Upper lobe of right lung (tissue), 1 donor: Measurements from ENCODE around the gene PIGU. TPM values are rescaled to one million over a fixed set of nuclear protein-coding genes. Genes with fewer than 3 reads are reported as not detected.
A peak's percentile ranks its signal among the peaks of the same experiment; 100 is the strongest.

Source experiments
- ATAC-seq: fragments of 200-7000 bp; cut with Tn5 transposase; one replicate; pipeline ENCODE4 v1.9.1; 2020; ENCODE audit warnings: mild to moderate bottlenecking, moderate library complexity
- DNase-seq: peaks from one replicate; pipeline ENCODE4 v3.0.0-alpha.2; 2020
- H3K27ac ChIP-seq: fragments of 200-600 bp; one replicate; pipeline ENCODE4 v1.8.0; 2022
- H3K27me3 ChIP-seq: fragments of 200-600 bp; one replicate; pipeline ENCODE4 v1.8.0; 2022; ENCODE audit warnings: mild to moderate bottlenecking
- H3K36me3 ChIP-seq: fragments of 200-600 bp; one replicate; pipeline ENCODE4 v1.8.0; 2022
- H3K4me1 ChIP-seq: fragments of 200-600 bp; one replicate; pipeline ENCODE4 v1.8.0; 2022
- H3K4me3 ChIP-seq: fragments of 200-600 bp; one replicate; pipeline ENCODE4 v1.8.0; 2022; ENCODE audit warnings: mild to moderate bottlenecking
- H3K9me3 ChIP-seq: fragments of 200-600 bp; one replicate; pipeline ENCODE4 v1.8.0; 2022
- CTCF ChIP-seq: fragments of 200-600 bp; IDR thresholded peaks from one replicate; pipeline ENCODE4 v1.8.0; 2022; ENCODE audit warnings: antibody characterized with exemption
- intact Hi-C: fragments of 100-400 bp; cut with DNase I; formaldehyde crosslinking; loops from one replicate; pipeline ENCODE4 v1.11.0; 2022
- total RNA-seq: library from RNA; stranded (reverse); fragmentation: NEBNext Ultra II Directional; extraction: Animal tissue kit (Norgen Biotek cat#: 25700); gene quantifications from one replicate; pipeline ENCODE4 v1.2.1, GENCODE V29; 2021
- donor health status: DM: no; HTN: yes; CAD: no; lungs with severe emphysema.

PIGU gene
- total RNA-seq, 1 donor from 2014 or later = 13.2 TPM

- H3K27ac ChIP-seq = peak overlapping the region; percentile 7
- no peak for ATAC-seq
- no peaks in the 10 kb centered on the region for H3K27me3 ChIP-seq
- H3K36me3 ChIP-seq = no peaks in the 10 kb centered on the region
- TF ChIP-seq CTCF = no peak
- DNase-seq = no peak
- peaks cover 8% of the 10 kb centered on the region for H3K4me1 ChIP-seq
- H3K4me3 ChIP-seq = no peak overlapping the region
- intact Hi-C loops = no loop called here
- no peaks in the 10 kb centered on the region for H3K9me3 ChIP-seq
Observed at GRCh38 chr20:34578521-34578920, 98.4 kb downstream of the PIGU start.

DNA sequence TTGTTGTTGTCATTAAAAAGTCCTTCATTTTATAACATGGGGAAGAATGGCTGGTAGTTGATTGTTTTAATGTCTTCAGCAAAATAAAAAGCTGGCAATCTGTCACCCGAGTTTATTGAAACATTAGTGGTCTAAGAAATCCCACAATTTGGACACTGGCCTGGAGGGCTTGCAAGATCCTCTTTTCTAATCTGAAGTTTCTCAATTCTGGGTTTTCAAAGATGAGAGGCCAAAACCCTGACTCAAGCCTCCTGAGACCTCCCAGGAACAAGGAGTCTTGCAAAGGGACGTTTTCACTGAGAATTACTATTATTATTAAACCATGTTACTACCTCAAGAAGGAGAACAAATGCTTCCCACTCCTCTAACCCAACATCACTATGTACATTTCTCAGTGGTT, 98.9 kb downstream of the PIGU start:
- no peak for ATAC-seq
- intact Hi-C loops = no loop called here
- H3K27ac ChIP-seq = peak overlapping the region; percentile 7

GRCh38 chr20:34577061-34577460, 99.8 kb downstream of the PIGU start:
- H3K4me1 ChIP-seq = peaks cover 8% of the 10 kb centered on the region
- intact Hi-C loops = no loop called here
- DNase-seq (no peak), ATAC-seq (no peak)
- no peak overlapping the region for H3K4me3 ChIP-seq
- no peaks in the 10 kb centered on the region for H3K36me3 ChIP-seq
- no peaks in the 10 kb centered on the region for H3K9me3 ChIP-seq
- H3K27ac ChIP-seq = no peak overlapping the region
- TF ChIP-seq CTCF = no peak
- H3K27me3 ChIP-seq = no peaks in the 10 kb centered on the region

More for the DNA sequence above, 98.9 kb downstream of the PIGU start:
- no peak for DNase-seq
- no peaks in the 10 kb centered on the region for H3K36me3 ChIP-seq
- no peak for TF ChIP-seq CTCF
- H3K9me3 ChIP-seq = no peaks in the 10 kb centered on the region
- H3K4me3 ChIP-seq = no peak overlapping the region
- H3K4me1 ChIP-seq = peaks cover 8% of the 10 kb centered on the region
- no peaks in the 10 kb centered on the region for H3K27me3 ChIP-seq

DNA sequence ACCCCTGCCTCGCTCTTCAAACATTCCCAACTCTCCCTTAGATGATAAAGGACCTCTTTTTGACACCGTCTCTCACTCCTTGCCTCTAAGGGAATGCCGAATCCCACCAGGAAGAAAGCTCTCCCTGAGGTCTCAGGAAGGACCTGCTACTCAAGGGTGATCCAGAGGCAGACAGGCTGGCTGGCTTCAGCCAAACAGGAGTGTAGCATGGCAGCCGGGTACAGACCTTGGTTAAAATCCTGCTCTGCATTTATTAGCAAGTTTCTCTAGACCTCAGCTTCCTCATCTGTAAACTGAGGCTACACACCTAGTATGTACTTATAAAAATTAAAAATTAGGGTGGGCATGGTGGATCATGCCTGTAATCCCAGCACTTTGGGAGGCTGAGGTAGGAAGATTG, 101.1 kb downstream of the PIGU start:
- Histone ChIP-seq H3K9me3 (no peaks in the 10 kb centered on the region), H3K4me1 (no peaks in the 10 kb centered on the region), H3K27ac (no peak overlapping the region), H3K36me3 (no peaks in the 10 kb centered on the region), H3K27me3 (no peaks in the 10 kb centered on the region), H3K4me3 (no peak overlapping the region)
- ATAC-seq = no peak
- intact Hi-C loops = no loop called here
- DNase-seq = no peak
- TF ChIP-seq CTCF = no peak

DNA sequence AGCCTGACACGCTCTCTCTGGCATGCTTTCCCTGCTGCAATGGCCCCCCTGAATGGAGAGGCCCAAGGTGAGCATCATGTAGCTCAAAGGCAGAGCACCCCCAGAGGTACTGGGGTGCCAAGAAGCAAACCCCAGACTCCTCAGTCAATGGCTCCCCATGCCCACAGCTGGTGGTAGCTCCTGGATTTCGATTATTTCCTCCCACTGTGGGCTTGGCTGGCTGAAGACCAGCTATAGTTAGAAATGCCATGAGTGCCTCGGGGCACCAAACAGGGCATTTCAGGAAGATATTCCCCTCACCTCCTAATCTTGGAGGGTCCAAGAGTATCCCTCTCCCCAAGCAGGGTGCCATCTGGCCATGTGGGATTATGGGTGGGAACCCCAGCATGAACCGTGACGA, 101.6 kb downstream of the PIGU start:
- H3K36me3 ChIP-seq = no peaks in the 10 kb centered on the region
- no peak for ATAC-seq
- no peak overlapping the region for H3K4me3 ChIP-seq
- no peaks in the 10 kb centered on the region for H3K9me3 ChIP-seq
- H3K4me1 ChIP-seq = no peaks in the 10 kb centered on the region
- DNase-seq = no peak
- intact Hi-C loops = no loop called here
- H3K27ac ChIP-seq = no peak overlapping the region
- no peaks in the 10 kb centered on the region for H3K27me3 ChIP-seq
- no peak for TF ChIP-seq CTCF

DNA sequence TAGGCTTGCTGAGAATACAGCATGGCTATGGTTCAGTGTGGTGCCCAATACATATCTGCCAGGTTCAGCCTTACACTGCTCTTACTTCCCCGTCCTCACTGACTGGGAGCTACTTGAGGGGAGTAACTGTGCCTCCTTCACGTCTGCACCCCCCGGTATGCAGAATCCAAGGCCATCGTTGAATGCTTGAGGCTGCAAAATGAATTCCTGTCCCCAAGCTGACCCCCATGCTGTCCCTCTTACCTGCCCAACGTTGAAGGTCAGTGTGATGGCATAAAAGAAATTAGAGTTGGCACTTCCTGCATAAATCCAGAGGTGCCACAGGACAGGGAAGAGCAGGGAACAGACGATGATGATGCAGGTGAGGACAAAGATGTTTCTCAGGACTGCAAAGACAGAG, 102.0 kb downstream of the PIGU start:
- Histone ChIP-seq H3K4me3 (no peak overlapping the region), H3K9me3 (no peaks in the 10 kb centered on the region), H3K36me3 (no peaks in the 10 kb centered on the region), H3K27ac (no peak overlapping the region), H3K27me3 (no peaks in the 10 kb centered on the region), H3K4me1 (no peaks in the 10 kb centered on the region)
- intact Hi-C loops = no loop called here
- TF ChIP-seq CTCF = no peak
- ATAC-seq = no peak
- DNase-seq = no peak
